ENCODE results near the gene INS.

GRCh38 chr11:2164081-2164480 lies 3.1 kb upstream of the INS start:
- TF ChIP-seq TAF1 (IDR thresholded peaks at IDR 0.05; ENCODE audit: low read depth, low read length), result no peak
- no peak for TF ChIP-seq POLR2A (IDR thresholded peaks at IDR 0.05; ENCODE audit: low read depth, low read length)
- no peak for TF ChIP-seq POLR2AphosphoS5 (IDR thresholded peaks at IDR 0.05; ENCODE audit: low read depth, low read length)
- no peak for TF ChIP-seq POU2F2 (IDR thresholded peaks at IDR 0.05; ENCODE audit: low read depth, low read length)
- no peak for TF ChIP-seq PAX5 (IDR thresholded peaks at IDR 0.05; ENCODE audit: insufficient read depth, low read length, severe bottlenecking)
- no peak for TF ChIP-seq SPI1 (IDR thresholded peaks at IDR 0.05; ENCODE audit: low read depth, low read length)

Data from GM12891 (cell line).